GM19023 (cell line): ENCODE measurements around the gene HAPSTR1.

Source experiments
- ATAC-seq: cut with Tn5 transposase; IDR thresholded peaks from one replicate; pipeline ENCODE4 v1.9.1; 2021; ENCODE audit warnings: mild to moderate bottlenecking, moderate library complexity; ENCODE audit not compliant: unreplicated experiment

Gene HAPSTR1

GRCh38 chr16:9119795-9120194 is 28.4 kb downstream of the HAPSTR1 start:
- ATAC-seq, result no peak

GRCh38 chr16:9122342-9122741 is 30.9 kb downstream of the HAPSTR1 start:
- no peak for ATAC-seq

- ATAC-seq, result no peak
Observed at GRCh38 chr16:9122969-9123368, 31.5 kb downstream of the HAPSTR1 start.

- ATAC-seq, result no peak
Observed at GRCh38 chr16:9123401-9123800, 32.0 kb downstream of the HAPSTR1 start.

GRCh38 chr16:9123871-9124270 is 32.4 kb downstream of the HAPSTR1 start:
- no peak for ATAC-seq

- no peak for ATAC-seq
Observed at GRCh38 chr16:9124444-9124843, 33.0 kb downstream of the HAPSTR1 start.

GRCh38 chr16:9124908-9125584 is 33.6 kb downstream of the HAPSTR1 start:
- no peak for ATAC-seq

- ATAC-seq, result no peak
Observed at GRCh38 chr16:9125658-9126505, 34.4 kb downstream of the HAPSTR1 start.

GRCh38 chr16:9126609-9127008 is 35.2 kb downstream of the HAPSTR1 start:
- no peak for ATAC-seq

- no peak for ATAC-seq
Observed at GRCh38 chr16:9128346-9129342, 37.2 kb downstream of the HAPSTR1 start.

GRCh38 chr16:9134306-9134705 is 42.9 kb downstream of the HAPSTR1 start:
- ATAC-seq, result no peak

GRCh38 chr16:9134739-9135138 is 43.3 kb downstream of the HAPSTR1 start:
- peak; percentile 46 for ATAC-seq

- no peak for ATAC-seq
Observed at GRCh38 chr16:9135797-9136196, 44.4 kb downstream of the HAPSTR1 start.

- no peak for ATAC-seq
Observed at GRCh38 chr16:9136596-9136995, 45.2 kb downstream of the HAPSTR1 start.

- ATAC-seq, result no peak
Observed at GRCh38 chr16:9138021-9138680, 46.7 kb downstream of the HAPSTR1 start.

- ATAC-seq, result peak; percentile 48
Observed at GRCh38 chr16:9138731-9139501, 47.5 kb downstream of the HAPSTR1 start.

- no peak for ATAC-seq
Observed at GRCh38 chr16:9139965-9140364, 48.5 kb downstream of the HAPSTR1 start.
